ENCODE measurements around the gene RSAD2. TPM values are rescaled to one million over a fixed set of nuclear protein-coding genes. Genes with fewer than 3 reads are reported as not detected.

Gene RSAD2
- total and polyA plus RNA-seq, 2 donors (not counting 3 experiments of a cell fraction or from before 2014, with no cell fraction given) = 0.03 to 0.18 TPM

DNA sequence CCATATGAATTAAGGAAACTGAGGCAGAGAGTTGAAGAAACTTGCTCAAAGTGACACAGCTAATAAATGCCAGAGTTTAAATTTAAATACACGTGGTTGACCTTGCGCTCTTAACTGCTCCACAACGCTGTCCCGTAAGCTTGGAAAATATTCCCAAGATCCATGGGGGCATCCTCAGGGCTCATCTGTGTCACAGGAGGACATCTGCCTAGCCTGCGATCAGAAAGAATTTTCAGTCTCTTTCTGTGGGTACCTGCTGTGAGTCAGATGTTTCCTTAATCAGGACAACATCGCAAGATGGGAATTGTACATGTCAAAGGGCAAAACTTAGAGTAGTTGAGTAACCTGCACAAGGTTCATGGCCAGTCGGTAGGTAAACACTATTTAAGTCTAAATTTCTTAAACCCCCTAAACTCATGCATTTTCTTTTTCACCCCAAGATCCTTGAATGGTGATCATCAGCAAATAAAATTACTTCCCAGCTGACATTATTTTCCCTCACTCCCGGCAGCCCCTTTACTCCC, 13.3 kb upstream of the RSAD2 start:
- H3K79me2 ChIP-seq (ENCODE audit: control insufficient read depth, insufficient read depth, low read length) = no peaks in the 10 kb centered on the region
- H3K4me2 ChIP-seq (ENCODE audit: insufficient read depth, low read length) = no peak overlapping the region
- H3K9me1 ChIP-seq (replicated peaks; ENCODE audit: control insufficient read depth, extremely low read depth, insufficient read depth, low read length) = no peaks in the 10 kb centered on the region
- DNase-seq (ENCODE audit: low read depth, low spot score) = no peak
- TF ChIP-seq POLR2A (IDR thresholded peaks at IDR 0.05; ENCODE audit: low read depth, low read length) = no peak
- no peak for TF ChIP-seq FOS (IDR thresholded peaks at IDR 0.05; ENCODE audit: borderline replicate concordance, insufficient read depth, low read length)
- TF ChIP-seq EZH2 (IDR thresholded peaks at IDR 0.05; ENCODE audit: borderline replicate concordance, low read depth, low read length, severe bottlenecking) = no peak
- TF ChIP-seq CTCF (IDR thresholded peaks at IDR 0.05; ENCODE audit: extremely low read depth in 1 of 2, insufficient read depth in 1 of 2, low read depth in 1 of 2, low read length in 2 of 2) = no peak
- TF ChIP-seq MYC (IDR thresholded peaks at IDR 0.05; ENCODE audit: low read depth, low read length) = no peak
- no peak for TF ChIP-seq GATA2 (IDR thresholded peaks at IDR 0.05; ENCODE audit: insufficient read depth, insufficient read length, low read depth, low read length)
- TF ChIP-seq, protein P1, sequence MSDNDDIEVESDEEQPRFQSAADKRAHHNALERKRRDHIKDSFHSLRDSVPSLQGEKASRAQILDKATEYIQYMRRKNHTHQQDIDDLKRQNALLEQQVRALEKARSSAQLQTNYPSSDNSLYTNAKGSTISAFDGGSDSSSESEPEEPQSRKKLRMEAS (IDR thresholded peaks at IDR 0.05; ENCODE audit: insufficient read depth, insufficient read length) = no peak
- H3K9ac ChIP-seq (replicated peaks; ENCODE audit: extremely low read depth, insufficient read depth, low read length) = no peak overlapping the region
- POLR2A ChIA-PET = no interaction called here
- CTCF ChIA-PET = interaction anchor here (2.1 kb wide), 1 partner anchor 180 kb away, joined by 8 read pairs; no protein-coding TSS in a partner anchor
- no TSS peak for BruUV-seq (replicated peaks)
- FAIRE-seq = no peak
- H3K27me3 ChIP-seq (ENCODE audit: control insufficient read depth in 2 of 2, insufficient read depth in 2 of 2, low read length in 2 of 2) = peaks cover 4 to 5% of the 10 kb centered on the region in 2 experiments
- H2AFZ ChIP-seq (ENCODE audit: low read depth, low read length) = no peak overlapping the region
- peaks cover 4% of the 10 kb centered on the region for H3K4me1 ChIP-seq (ENCODE audit: control insufficient read depth, extremely low read depth, insufficient read depth, low read length)
- no peak overlapping the region for H3K4me3 ChIP-seq (replicated peaks in 1 of 3; ENCODE audit: insufficient read depth in 1 of 3, low read depth in 1 of 3, low read length in 3 of 3)
- no peaks in the 10 kb centered on the region for H3K9me3 ChIP-seq (replicated peaks; ENCODE audit: control insufficient read depth, insufficient read depth, low read length)
- H3K36me3 ChIP-seq (ENCODE audit: control insufficient read depth in 2 of 2, extremely low read depth in 1 of 2, insufficient read depth in 2 of 2, low read length in 2 of 2) = no peaks in the 10 kb centered on the region
- no peaks in the 10 kb centered on the region for H4K20me1 ChIP-seq (replicated peaks; ENCODE audit: control insufficient read depth, extremely low read depth, insufficient read depth, low read length)
- no peak overlapping the region for H3K27ac ChIP-seq (ENCODE audit: insufficient read depth, low read depth, low read length)
- intact Hi-C loops (cut with micrococcal nuclease) = no loop called here
- dilution Hi-C loops (cut with MboI; ENCODE audit: extremely low pct_ligation_motif_present, low sequenced_read_pairs) = no loop called here
